PC-3 (cell line): Measurements from ENCODE around the gene ZDHHC18.
A peak's percentile ranks its signal among the peaks of the same experiment; 100 is the strongest.

Experiments
- CTCF ChIP-seq: fragments of 300-600 bp; sonication (generic); conservative IDR thresholded peaks from 2 replicates; pipeline ENCODE4 v1.5.1; 2017; ENCODE audit warnings: antibody characterized with exemption, low read depth, mild to moderate bottlenecking, low read length
- EZH2 ChIP-seq: fragments of 300-600 bp; sonication (generic); IDR thresholded peaks from one replicate; pipeline ENCODE4 v1.6.1; 2017; ENCODE audit warnings: antibody characterized with exemption, mild to moderate bottlenecking, low read length; ENCODE audit not compliant: unreplicated experiment

- TF ChIP-seq CTCF (peak; percentile 91), EZH2 (no peak)
These were observed 26.7 kb downstream of the ZDHHC18 start for GRCh38 chr1:26853156-26853555.
